Mucosa of stomach (tissue), 1 donor: Measurements from ENCODE around the gene SALL4.
"Not testable (repeated sequence)": the region's sequence is repeated elsewhere in the genome, so short reads cannot be mapped to it uniquely, and the experiment has no call there.

Experiments
- H3K27me3 ChIP-seq: one replicate; pipeline ENCODE4 v1.7.0; 2013; ENCODE audit warnings: mild to moderate bottlenecking, low read length; ENCODE audit not compliant: control insufficient read depth, insufficient read depth
- H3K36me3 ChIP-seq: one replicate; pipeline ENCODE4 v1.7.0; 2013; ENCODE audit warnings: low read length; ENCODE audit not compliant: control insufficient read depth, insufficient read depth
- H3K4me1 ChIP-seq: one replicate; pipeline ENCODE4 v1.7.0; 2013; ENCODE audit warnings: mild to moderate bottlenecking, low read length; ENCODE audit not compliant: control insufficient read depth, insufficient read depth
- H3K4me3 ChIP-seq: one replicate; pipeline ENCODE4 v1.7.0; 2013; ENCODE audit warnings: low read length
- H3K9ac ChIP-seq: one replicate; pipeline ENCODE4 v1.7.0; 2013; ENCODE audit warnings: mild to moderate bottlenecking, low read length, moderate library complexity
- H3K9me3 ChIP-seq: one replicate; pipeline ENCODE4 v1.7.0; 2013; ENCODE audit warnings: mild to moderate bottlenecking, low read length, moderate library complexity; ENCODE audit not compliant: control insufficient read depth
- donor health status: Pancreatic carcinoma.

Gene SALL4

DNA sequence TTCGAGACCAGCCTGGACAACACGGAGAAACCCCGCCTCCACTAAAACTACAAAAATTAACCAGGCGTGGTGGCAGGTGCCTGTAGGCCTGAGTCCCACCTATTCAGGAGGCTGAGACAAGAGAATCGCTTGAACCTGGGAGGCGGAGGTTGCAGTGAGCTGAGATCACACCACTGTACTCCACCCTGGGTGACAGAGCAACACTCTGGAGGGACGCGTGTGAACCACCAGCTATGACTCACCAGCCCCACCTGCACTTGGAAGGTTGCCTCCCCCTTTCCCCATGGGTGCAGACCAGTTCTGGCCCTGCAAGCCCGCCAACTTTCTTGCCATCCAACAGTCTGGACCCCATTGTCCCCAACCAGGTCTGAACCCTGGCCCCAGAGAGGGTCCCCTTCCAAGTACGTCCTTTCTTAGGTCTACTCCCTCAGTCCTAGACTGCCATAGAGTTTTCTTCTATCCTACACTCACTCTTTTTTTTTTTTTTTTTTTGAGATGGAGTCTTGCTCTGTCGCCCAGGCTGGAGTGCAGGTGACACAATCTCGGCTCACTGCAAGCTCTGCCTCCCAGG lies 63.4 kb downstream of the SALL4 start:
- Histone ChIP-seq H3K36me3 (no peaks in the 10 kb centered on the region), H3K9me3 (no peaks in the 10 kb centered on the region), H3K4me1 (peaks cover 82% of the 10 kb centered on the region), H3K27me3 (no peaks in the 10 kb centered on the region), H3K4me3 (no peak overlapping the region), H3K9ac (peak overlapping the region; percentile 39)

DNA sequence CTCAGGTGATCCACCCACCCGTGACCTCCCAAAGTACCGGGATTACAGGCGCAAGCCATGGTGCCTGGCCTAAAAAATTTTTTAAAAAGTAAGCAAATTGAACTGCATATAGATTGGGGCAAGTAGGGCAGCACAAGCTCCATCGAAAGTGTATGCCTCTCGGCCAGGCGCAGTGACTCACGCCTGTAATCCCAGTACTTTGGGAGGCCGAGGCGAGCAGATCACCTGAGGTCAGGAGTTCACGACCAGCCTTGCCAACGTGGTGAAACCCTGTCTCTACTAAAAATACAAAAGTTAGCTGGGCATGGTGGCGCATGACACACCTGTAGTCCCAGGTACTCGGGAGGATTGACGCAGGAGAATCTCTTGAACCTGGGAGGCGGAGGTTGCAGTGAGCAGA lies 64.1 kb downstream of the SALL4 start:
- peaks cover 79% of the 10 kb centered on the region for H3K4me1 ChIP-seq
- H3K27me3 ChIP-seq, H3K9ac ChIP-seq: not testable (repeated sequence)

DNA sequence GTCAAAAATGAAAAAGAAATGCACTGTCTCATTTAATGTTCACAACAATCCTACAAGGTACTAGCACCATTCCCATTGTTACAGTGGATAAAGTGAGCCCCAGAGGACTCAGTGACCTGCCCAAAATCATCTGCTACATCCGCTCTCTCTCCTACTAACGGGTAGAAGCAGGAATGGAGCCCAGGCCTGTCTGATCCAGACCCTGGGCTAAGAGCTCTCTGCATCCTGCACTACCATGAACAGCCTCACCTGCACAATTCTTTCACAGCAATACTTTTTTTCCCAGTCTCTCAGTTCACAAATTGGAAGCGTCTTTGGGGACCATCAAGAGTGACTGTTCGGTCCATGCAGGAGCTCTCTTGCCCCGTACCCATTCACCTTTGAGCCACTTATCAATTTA lies 65.4 kb downstream of the SALL4 start:
- H3K9me3 ChIP-seq: no peaks in the 10 kb centered on the region
- H3K36me3 ChIP-seq: no peaks in the 10 kb centered on the region
- peaks cover 78% of the 10 kb centered on the region for H3K4me1 ChIP-seq
- H3K4me3 ChIP-seq: no peak overlapping the region
- H3K27me3 ChIP-seq: no peaks in the 10 kb centered on the region
- H3K9ac ChIP-seq: no peak overlapping the region

More for the DNA sequence above, 64.1 kb downstream of the SALL4 start:
- H3K9me3 ChIP-seq, H3K36me3 ChIP-seq, H3K4me3 ChIP-seq: not testable (repeated sequence)

DNA sequence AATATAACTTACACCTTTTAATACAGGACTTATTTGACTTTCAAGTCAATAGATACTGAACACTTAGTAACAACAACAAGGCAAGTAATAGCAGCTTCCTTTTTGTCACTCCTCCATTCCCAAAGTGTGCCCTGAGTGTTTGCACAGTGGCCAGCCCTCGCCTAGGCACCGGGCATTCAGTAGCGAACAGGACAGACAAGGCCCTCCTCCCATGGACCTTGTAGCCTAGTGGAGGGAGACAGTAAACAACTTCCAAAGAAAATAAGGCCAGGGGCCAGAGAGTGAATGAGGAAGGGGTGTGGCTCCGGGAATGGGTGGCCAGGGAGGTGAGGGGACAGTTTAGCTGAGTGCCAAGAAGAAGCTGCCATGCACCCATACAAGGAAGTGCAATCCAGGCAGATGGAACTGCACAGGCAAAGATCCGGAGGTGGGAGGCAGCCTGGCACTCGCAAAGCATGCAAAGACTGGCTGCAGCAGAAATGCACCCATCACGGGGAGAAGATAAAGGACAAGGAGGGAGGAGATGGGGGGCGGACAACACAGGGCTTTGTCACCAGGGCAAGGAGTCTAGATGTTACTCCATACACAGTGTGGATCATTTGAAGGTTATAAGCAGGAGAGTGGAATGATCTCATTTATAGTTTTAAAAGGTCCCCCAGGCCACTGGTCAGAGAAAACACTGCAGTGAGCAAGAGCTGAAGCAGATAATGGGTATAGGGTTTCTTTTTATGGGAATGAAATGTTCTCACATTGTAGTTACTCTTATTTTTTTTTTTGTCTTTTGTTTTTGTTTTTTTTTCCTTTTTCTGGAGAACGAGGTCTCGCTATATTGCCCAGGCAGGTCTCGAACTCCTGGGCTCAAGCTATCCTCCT lies 66.4 kb downstream of the SALL4 start:
- Histone ChIP-seq H3K9ac (peak overlapping the region; percentile 23), H3K27me3 (no peaks in the 10 kb centered on the region), H3K4me1 (peaks cover 71% of the 10 kb centered on the region), H3K36me3 (no peaks in the 10 kb centered on the region), H3K4me3 (no peak overlapping the region), H3K9me3 (no peaks in the 10 kb centered on the region)

DNA sequence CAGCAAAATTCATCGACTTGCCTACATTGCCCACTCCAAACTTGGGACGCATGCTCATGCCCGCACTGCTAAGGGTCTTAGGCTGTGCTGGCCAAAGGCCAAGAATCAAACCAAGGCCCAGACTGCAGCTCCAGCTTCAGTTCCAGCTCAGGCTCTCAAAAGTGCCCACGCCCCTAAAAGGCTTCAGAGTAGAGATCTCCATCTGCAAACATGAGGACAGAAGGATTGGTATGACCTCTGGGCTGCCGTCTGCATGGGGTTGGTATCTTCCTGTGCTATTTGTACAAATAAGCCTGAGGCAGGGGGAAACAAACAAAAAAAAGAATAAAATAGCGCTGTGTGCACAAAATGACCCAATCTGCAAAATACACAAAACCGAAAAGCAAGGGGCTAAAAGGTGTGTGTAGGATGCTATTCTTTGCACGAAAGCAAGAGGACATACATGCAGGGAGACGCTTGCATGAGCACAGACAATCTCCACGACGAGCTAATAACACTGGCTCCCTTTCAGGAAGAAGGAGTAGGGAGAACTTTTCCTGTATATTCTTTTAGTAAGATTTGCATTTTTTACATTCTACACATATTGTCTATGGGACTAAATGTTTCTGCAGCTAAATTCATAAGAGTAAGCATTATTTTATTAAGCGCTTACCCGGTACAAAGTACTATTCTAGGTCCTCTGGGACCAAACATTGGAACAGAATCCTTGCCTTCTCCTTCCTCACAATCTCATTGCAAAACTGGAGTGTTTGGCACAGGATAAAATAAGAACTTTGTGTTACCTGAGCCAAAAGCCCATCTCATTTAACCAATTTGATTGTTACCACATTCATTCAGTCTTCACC lies 67.2 kb downstream of the SALL4 start:
- Histone ChIP-seq H3K9me3 (no peaks in the 10 kb centered on the region), H3K36me3 (no peaks in the 10 kb centered on the region), H3K27me3 (no peaks in the 10 kb centered on the region), H3K4me1 (peaks cover 65% of the 10 kb centered on the region), H3K4me3 (no peak overlapping the region), H3K9ac (peak overlapping the region; percentile 23)

DNA sequence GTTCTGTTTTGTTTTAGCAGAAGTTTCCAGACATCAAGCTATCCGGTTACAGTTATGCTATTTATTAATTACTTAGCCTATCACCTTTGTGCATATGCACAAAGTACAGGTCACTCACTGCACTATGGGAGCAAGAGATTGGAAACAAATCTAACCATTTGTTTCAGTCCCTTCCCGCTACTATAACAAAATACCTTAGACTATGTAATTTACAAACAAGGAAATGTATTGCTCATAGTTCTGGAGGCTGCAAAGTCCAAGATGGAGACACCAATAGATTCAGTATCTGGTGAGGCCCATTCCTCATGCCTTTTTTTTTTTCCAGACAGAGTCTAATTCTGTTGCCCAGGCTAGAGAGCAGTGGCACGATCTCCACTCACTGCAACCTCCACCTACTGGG lies 69.3 kb downstream of the SALL4 start:
- no peaks in the 10 kb centered on the region for H3K36me3 ChIP-seq
- H3K27me3 ChIP-seq: no peaks in the 10 kb centered on the region
- peaks cover 47% of the 10 kb centered on the region for H3K4me1 ChIP-seq
- H3K9me3 ChIP-seq: no peaks in the 10 kb centered on the region
- H3K9ac ChIP-seq: no peak overlapping the region
- H3K4me3 ChIP-seq: no peak overlapping the region
